Left forelimb (tissue), 1 donor: ENCODE data around the gene P2RX4.
"Not testable (repeated sequence)": the region's sequence is repeated elsewhere in the genome, so short reads cannot be mapped to it uniquely, and the experiment has no call there.

ENCODE experiments used
- DNase-seq: peaks from one replicate; pipeline ENCODE4 v3.0.0-alpha.2; 2018; ENCODE audit warnings: low spot score

Gene P2RX4, protein sequence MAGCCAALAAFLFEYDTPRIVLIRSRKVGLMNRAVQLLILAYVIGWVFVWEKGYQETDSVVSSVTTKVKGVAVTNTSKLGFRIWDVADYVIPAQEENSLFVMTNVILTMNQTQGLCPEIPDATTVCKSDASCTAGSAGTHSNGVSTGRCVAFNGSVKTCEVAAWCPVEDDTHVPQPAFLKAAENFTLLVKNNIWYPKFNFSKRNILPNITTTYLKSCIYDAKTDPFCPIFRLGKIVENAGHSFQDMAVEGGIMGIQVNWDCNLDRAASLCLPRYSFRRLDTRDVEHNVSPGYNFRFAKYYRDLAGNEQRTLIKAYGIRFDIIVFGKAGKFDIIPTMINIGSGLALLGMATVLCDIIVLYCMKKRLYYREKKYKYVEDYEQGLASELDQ

GRCh38 chr12:121209624-121210572 lies at the start of gene P2RX4:
TSS of gene P2RX4 (plus strand) at chr12:121210129. CDS start at chr12:121210165, 36 bp downstream.
- DNase-seq = peak; percentile 89

- DNase-seq = no peak
Observed at GRCh38 chr12:121162384-121162783, 47.5 kb upstream of the P2RX4 start.

GRCh38 chr12:121162985-121163384 lies 46.9 kb upstream of the P2RX4 start:
- DNase-seq = no peak

DNA sequence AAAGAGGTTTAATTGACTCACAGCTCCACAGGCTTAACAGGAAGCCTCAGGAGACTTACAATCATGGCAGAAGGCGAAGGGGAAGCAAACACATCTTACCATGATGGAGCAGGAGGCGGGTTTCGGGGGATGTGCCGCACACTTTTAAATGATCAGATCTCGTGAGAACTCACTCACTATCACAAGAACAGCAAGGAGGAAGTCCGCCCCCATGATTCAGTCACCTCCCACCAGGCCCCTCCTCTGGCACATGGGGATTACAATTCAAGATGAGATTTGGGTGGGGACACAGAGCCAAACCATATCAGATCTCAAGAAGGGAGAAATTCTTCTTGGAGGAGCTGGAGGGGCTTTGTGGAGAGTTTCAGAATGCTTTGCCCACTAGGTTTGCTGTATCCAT lies 45.1 kb upstream of the P2RX4 start:
- DNase-seq = not testable (repeated sequence)

DNA sequence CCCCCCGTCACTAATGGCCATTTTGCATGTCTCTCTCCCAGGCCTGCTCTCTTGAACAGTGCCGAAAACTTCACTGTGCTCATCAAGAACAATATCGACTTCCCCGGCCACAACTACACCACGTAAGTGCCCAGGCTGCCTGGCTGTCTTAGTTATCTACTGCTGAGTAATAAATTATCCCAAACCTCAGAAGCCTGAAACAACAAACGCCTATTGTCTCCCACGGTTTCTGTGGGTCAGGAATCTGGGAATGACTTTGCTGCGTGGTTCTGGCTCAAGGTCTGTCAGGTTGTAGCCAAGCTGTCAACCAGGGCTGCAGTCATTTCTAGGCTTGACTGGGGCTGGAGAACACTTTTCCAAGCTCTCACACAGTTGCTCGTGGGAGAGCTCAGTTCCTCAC lies 44.6 kb upstream of the P2RX4 start:
- no peak for DNase-seq

GRCh38 chr12:121166356-121166755 lies 43.6 kb upstream of the P2RX4 start:
- DNase-seq = no peak

GRCh38 chr12:121167232-121167820 lies 42.6 kb upstream of the P2RX4 start:
- DNase-seq = no peak

- no peak for DNase-seq
Observed at GRCh38 chr12:121167951-121168350, 42.0 kb upstream of the P2RX4 start.

DNA sequence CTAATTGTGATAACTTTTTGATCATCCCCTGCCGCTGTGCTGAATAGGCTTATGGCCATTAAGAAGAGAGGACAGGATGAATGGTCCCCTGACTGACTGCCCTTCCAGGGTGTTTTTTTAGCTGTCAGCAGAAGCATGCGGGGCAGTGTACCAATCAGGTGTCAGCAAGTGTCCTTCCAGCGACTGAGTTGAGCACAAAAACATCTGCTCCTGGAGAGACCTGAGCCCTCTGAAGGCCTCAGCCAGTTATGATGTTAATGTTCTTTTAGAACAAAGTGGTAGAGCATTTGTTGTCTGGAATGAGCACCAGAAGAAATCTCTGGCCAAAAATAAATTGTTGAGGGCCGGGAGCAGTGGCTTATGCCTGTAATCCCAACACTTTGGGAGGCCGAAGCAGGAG lies 39.8 kb upstream of the P2RX4 start:
- no peak for DNase-seq

DNA sequence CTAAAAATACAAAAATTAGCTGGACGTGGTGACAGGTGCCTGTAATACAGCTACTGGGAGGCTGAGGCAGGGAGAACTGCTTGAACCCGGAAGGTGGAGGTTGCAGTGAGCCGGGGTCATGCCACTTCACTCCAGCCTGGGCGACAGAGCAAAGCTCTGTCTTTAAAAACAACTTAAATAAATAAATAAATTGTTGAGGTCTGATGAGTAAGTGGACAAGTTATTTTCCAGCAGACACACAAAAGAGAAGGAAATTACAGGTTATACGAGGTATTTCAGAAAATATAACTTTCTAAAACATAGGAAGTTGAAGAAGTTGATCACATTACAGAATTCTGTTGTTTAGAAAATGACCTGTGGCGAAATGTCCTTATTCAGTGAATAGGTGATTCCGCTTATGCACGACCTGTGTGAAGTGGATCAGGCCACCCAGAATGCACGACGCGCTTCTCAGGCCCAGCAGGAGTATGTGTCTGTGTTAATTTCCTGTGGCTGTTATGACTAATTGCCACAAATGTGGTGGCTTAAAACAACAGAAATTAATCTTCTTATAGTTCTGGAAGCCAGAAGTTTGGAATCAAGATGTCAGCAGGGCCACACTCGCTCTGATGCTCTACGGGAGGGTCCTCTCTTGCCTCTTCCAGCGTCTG lies 39.2 kb upstream of the P2RX4 start:
- no peak for DNase-seq

- DNase-seq = no peak
Observed at GRCh38 chr12:121172145-121172544, 37.8 kb upstream of the P2RX4 start.

DNA sequence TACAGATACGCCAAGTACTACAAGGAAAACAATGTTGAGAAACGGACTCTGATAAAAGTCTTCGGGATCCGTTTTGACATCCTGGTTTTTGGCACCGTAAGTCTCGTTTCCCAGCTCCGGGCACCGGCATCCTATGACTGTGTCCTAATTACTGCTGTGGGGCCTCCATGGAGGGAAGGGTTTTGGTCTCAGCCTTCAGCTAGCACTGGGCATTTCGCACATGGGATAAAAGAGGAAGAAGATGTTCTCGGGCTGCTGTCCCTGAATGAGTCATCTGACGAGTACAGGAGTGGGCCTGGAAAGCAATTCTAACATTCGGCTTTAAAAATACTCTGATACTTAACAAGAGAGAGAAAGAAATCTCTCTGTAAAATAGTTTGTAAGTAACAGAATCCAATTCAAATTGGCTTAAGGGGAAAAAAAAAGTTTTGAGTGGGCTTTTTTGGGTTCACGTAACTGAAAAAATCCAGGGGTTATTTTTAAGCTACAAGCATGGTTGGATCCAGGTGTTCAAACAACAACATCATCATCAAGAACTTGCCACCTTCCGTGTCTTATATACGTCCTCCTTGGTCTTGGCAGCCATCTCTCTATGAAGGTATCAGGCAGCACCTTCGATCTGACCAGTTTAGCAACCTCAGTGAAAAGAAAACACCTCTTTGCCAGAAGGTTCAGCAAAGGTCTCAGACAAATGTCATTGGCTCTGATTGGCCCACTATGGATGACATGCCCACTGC lies 34.4 kb upstream of the P2RX4 start:
- no peak for DNase-seq

DNA sequence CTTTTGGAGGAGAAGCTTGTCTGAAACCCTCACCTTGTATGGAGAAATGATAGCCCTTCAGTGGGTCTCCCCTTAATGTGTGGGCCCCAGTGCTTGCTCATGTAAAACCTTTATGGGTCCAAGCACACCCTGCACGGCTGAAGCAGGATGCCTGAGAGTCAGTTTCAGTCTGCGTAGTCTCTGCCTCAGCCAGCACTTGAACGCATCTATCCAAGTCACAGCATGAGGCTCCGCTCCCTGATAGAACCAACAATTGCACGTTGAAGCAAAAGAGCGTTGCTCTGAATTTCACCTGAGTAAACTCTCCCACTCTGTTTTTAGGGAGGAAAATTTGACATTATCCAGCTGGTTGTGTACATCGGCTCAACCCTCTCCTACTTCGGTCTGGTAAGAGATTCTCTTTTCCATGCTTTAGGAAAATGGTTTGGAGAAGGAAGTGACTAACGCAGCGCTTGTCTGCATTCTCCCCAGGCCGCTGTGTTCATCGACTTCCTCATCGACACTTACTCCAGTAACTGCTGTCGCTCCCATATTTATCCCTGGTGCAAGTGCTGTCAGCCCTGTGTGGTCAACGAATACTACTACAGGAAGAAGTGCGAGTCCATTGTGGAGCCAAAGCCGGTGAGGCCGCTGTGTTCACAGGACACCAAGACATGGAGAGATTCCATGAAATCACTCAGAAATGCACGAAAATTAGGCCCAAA lies 33.0 kb upstream of the P2RX4 start:
- no peak for DNase-seq

- no peak for DNase-seq
Observed at GRCh38 chr12:121181181-121181580, 28.7 kb upstream of the P2RX4 start.

DNA sequence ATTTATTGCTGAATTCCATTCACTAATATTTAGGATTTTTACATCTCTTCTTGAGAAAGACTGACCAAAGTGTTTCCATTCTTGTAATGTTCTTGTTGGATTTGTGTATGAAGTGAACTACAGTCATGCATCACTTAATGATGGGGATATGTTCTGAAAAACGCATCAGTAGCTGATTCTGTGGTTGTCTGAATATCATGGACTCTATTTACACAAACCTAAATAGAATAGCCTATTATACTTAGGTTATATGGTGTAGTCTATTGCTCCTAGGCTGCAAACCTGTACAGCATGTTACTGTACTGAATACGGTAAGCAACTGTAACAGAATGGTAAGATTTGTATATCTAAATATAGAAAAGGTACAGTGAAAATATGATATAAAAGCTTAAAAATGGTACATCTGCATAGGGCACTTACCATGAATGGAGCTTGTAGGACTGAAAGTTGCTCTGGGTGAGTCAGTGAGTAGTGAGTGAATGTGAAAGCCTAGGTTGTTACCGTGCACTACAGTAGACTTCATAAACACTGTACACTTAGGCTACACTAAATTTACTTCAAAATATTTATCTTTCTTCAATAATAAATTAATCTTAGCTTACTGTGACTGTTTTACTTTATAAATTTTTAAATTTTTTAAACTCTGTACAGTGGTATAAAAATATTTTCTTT lies 27.6 kb upstream of the P2RX4 start:
- no peak for DNase-seq

- no peak for DNase-seq
Observed at GRCh38 chr12:121184425-121184824, 25.5 kb upstream of the P2RX4 start.

- DNase-seq = no peak
Observed at GRCh38 chr12:121184984-121185889, 24.7 kb upstream of the P2RX4 start.

GRCh38 chr12:121186826-121187225 lies 23.1 kb upstream of the P2RX4 start:
- no peak for DNase-seq

DNA sequence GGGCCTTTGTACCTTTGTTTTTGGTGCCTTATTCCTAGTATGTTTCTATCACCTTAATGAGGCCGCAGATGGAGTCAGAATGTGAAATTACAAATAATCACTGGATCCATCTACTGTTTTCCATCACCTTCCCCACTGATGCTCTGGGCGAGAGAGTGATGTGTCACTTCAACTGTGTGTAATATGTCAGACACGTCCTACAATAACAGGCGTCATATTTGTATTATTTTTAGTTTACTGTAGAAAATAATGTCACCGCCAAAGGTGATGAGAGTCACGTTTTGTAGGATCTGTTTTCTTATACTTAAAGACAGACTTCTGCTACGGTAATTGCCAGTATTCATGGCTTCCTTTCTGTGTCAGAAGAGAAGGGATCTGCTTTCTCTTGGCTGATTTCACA lies 22.4 kb upstream of the P2RX4 start:
- DNase-seq = no peak
